IPS DF 6.9 (cell line): Measurements from ENCODE around the gene NLN.
"Not testable (repeated sequence)": the region's sequence is repeated elsewhere in the genome, so short reads cannot be mapped to it uniquely, and the experiment has no call there.

Source experiments
- DNase-seq: peaks from one replicate; pipeline ENCODE4 v3.0.0-alpha.2; 2013; ENCODE audit warnings: low read depth, low spot score
- H3K27ac ChIP-seq: one replicate; pipeline ENCODE4 v1.5.1; 2013; ENCODE audit warnings: low read length, control low read depth
- H3K27me3 ChIP-seq: 2 replicates; pipeline ENCODE4 v1.6.1; 2013; ENCODE audit warnings: mild to moderate bottlenecking, low read length; ENCODE audit not compliant: control insufficient read depth, insufficient read depth
- H3K36me3 ChIP-seq: 2 replicates; pipeline ENCODE4 v1.6.1; 2013; ENCODE audit warnings: low read length; ENCODE audit not compliant: control insufficient read depth, insufficient read depth
- H3K4me1 ChIP-seq: 2 replicates; pipeline ENCODE4 v1.6.1; 2013; ENCODE audit warnings: low read length; ENCODE audit not compliant: control insufficient read depth, insufficient read depth
- H3K4me3 ChIP-seq: 2 replicates; pipeline ENCODE4 v1.5.1; 2013; ENCODE audit warnings: mild to moderate bottlenecking, low read length
- H3K9me3 ChIP-seq: 2 replicates; pipeline ENCODE4 v1.6.1; 2013; ENCODE audit warnings: low read length, inconsistent platforms; ENCODE audit not compliant: control insufficient read depth, insufficient read depth
- WGBS: extraction: QIAGEN DNeasy Blood & Tissue Kit; methylation state at CpG from one replicate; pipeline ENCODE4 v1.1.7; 2013; ENCODE audit warnings: mixed read lengths, missing lambda C conversion rate; ENCODE audit not compliant: insufficient read length, insufficient coverage; 5-methylcytosine and 5-hydroxymethylcytosine counted together

Gene NLN

GRCh38 chr5:65732046-65732445 is 10.0 kb downstream of the NLN start:
- WGBS, result no CpG with 5 or more reads among the region's 3 CpGs
- not testable (repeated sequence) for H3K4me1 ChIP-seq, DNase-seq, H3K36me3 ChIP-seq, H3K27me3 ChIP-seq, H3K9me3 ChIP-seq, H3K27ac ChIP-seq, H3K4me3 ChIP-seq

- H3K9me3 ChIP-seq, H3K36me3 ChIP-seq, H3K27me3 ChIP-seq, H3K27ac ChIP-seq, DNase-seq, H3K4me3 ChIP-seq, H3K4me1 ChIP-seq: not testable (repeated sequence)
- WGBS, result no CpG with 5 or more reads among the region's 7 CpGs
Measured at GRCh38 chr5:65734196-65734775, 12.3 kb downstream of the NLN start.

- Histone ChIP-seq H3K4me1 (no peaks in the 10 kb centered on the region), H3K9me3 (no peaks in the 10 kb centered on the region), H3K36me3 (no peaks in the 10 kb centered on the region), H3K4me3 (no peak overlapping the region), H3K27ac (no peak overlapping the region), H3K27me3 (no peaks in the 10 kb centered on the region)
- no CpG with 5 or more reads among the region's 1 CpG for WGBS
- no peak for DNase-seq
Measured at GRCh38 chr5:65734921-65735320, 12.9 kb downstream of the NLN start.

- Histone ChIP-seq H3K27me3 (no peaks in the 10 kb centered on the region), H3K27ac (no peak overlapping the region), H3K4me3 (no peak overlapping the region), H3K36me3 (no peaks in the 10 kb centered on the region), H3K4me1 (no peaks in the 10 kb centered on the region), H3K9me3 (no peaks in the 10 kb centered on the region)
- DNase-seq, result no peak
- WGBS, result no CpG with 5 or more reads among the region's 1 CpG
Measured at GRCh38 chr5:65736011-65736410, 14.0 kb downstream of the NLN start.

- WGBS, result no CpG with 5 or more reads among the region's 7 CpGs
Measured at GRCh38 chr5:65737842-65738241, 15.8 kb downstream of the NLN start.

GRCh38 chr5:65738305-65738704 is 16.3 kb downstream of the NLN start:
- DNase-seq, result no peak
- WGBS, result no CpG with 5 or more reads among the region's 4 CpGs
- no peaks in the 10 kb centered on the region for H3K9me3 ChIP-seq
- no peak overlapping the region for H3K27ac ChIP-seq
- H3K27me3 ChIP-seq, result no peaks in the 10 kb centered on the region
- H3K4me3 ChIP-seq, result no peak overlapping the region
- no peaks in the 10 kb centered on the region for H3K4me1 ChIP-seq
- no peaks in the 10 kb centered on the region for H3K36me3 ChIP-seq

More at GRCh38 chr5:65737842-65738241, 15.8 kb downstream of the NLN start:
- Histone ChIP-seq H3K9me3 (no peaks in the 10 kb centered on the region), H3K4me1 (no peaks in the 10 kb centered on the region), H3K4me3 (no peak overlapping the region), H3K27ac (no peak overlapping the region), H3K27me3 (no peaks in the 10 kb centered on the region), H3K36me3 (no peaks in the 10 kb centered on the region)
- no peak for DNase-seq

- Histone ChIP-seq H3K4me1 (no peaks in the 10 kb centered on the region), H3K27ac (no peak overlapping the region), H3K4me3 (no peak overlapping the region), H3K36me3 (no peaks in the 10 kb centered on the region), H3K9me3 (no peaks in the 10 kb centered on the region), H3K27me3 (no peaks in the 10 kb centered on the region)
- DNase-seq, result no peak
Measured at GRCh38 chr5:65739162-65739561, 17.2 kb downstream of the NLN start.

GRCh38 chr5:65742565-65743231 is 20.7 kb downstream of the NLN start:
- Histone ChIP-seq H3K36me3 (no peaks in the 10 kb centered on the region), H3K4me3 (no peak overlapping the region), H3K27ac (no peak overlapping the region), H3K4me1 (no peaks in the 10 kb centered on the region), H3K27me3 (no peaks in the 10 kb centered on the region), H3K9me3 (no peaks in the 10 kb centered on the region)
- WGBS, result no CpG with 5 or more reads among the region's 4 CpGs
- DNase-seq, result no peak

GRCh38 chr5:65749221-65749844 is 27.3 kb downstream of the NLN start:
- H3K27ac ChIP-seq, result no peak overlapping the region
- no peaks in the 10 kb centered on the region for H3K9me3 ChIP-seq
- H3K27me3 ChIP-seq, result no peaks in the 10 kb centered on the region
- WGBS, result no CpG with 5 or more reads among the region's 1 CpG
- H3K36me3 ChIP-seq, result no peaks in the 10 kb centered on the region
- no peak for DNase-seq
- no peaks in the 10 kb centered on the region for H3K4me1 ChIP-seq
- no peak overlapping the region for H3K4me3 ChIP-seq

- no peaks in the 10 kb centered on the region for H3K4me1 ChIP-seq
- WGBS, result no CpG with 5 or more reads among the region's 5 CpGs
- no peaks in the 10 kb centered on the region for H3K36me3 ChIP-seq
- no peaks in the 10 kb centered on the region for H3K9me3 ChIP-seq
- no peak overlapping the region for H3K4me3 ChIP-seq
- DNase-seq, result no peak
- H3K27ac ChIP-seq, result no peak overlapping the region
- no peaks in the 10 kb centered on the region for H3K27me3 ChIP-seq
Measured at GRCh38 chr5:65749956-65750355, 28.0 kb downstream of the NLN start.

- no CpG with 5 or more reads among the region's 2 CpGs for WGBS
- DNase-seq, result no peak
- H3K36me3 ChIP-seq, result no peaks in the 10 kb centered on the region
- no peaks in the 10 kb centered on the region for H3K4me1 ChIP-seq
- H3K9me3 ChIP-seq, result no peaks in the 10 kb centered on the region
- no peak overlapping the region for H3K27ac ChIP-seq
- no peaks in the 10 kb centered on the region for H3K27me3 ChIP-seq
- no peak overlapping the region for H3K4me3 ChIP-seq
Measured at GRCh38 chr5:65750938-65751337, 28.9 kb downstream of the NLN start.
